Articular chondrocyte of knee joint (primary cell): ENCODE measurements around the gene COX8C. TPM values are rescaled to one million over a fixed set of nuclear protein-coding genes. Genes with fewer than 3 reads are reported as not detected.

ENCODE experiments used
- small RNA-seq: library from RNA; depleted of rRNA; stranded (forward); fragments of <200 nt; gene quantifications from one replicate; pipeline ENCODE3, GENCODE V24; 2012
- total RNA-seq: library from RNA; depleted of rRNA; stranded (reverse); fragments of >200 nt; gene quantifications from 2 replicates; pipeline ENCODE4 v1.2.3, GENCODE V29; 2012

Gene COX8C, protein sequence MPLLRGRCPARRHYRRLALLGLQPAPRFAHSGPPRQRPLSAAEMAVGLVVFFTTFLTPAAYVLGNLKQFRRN
- not detected in 2 replicates for total RNA-seq

DNA sequence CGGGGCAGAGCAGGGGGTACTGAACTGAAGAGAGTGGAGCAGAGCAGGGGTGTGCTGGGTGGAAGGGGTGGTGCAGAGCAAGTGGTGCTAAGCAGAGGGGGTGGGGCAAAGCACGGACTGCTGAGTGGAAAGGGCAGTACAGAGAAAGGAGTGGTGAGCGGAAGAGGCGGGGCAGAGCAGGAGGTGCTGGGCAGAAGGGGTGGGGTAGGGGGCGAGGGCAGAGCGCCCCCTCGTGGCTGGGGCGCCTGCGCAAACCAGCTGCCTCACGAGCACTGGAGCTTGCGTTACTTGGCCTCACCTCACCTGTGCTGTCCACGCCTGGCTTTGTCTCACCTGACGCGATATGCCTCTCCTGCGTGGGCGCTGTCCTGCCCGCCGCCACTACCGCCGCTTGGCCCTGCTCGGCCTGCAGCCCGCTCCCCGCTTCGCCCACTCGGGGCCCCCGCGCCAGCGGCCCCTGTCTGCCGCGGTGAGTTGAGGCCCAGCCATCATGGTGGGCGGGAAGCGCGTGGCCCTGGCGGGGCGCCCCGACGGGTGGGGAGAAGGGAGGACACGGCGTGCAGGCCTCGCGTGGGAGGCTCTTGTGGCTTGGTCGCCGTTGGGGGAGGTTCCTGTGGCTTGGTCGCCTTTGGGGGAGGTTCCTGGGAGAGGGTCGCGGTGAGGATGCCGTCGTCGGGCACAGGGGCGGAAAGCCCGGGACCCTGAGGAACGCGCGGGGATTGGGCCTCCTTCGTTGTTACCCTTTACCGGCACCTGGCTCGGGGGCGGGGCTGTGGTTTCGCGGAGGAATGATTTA, at the start of gene COX8C:
Gene COX8C, plus strand, starts transcription at position 257 of the 796 bp plus-strand sequence. Its CDS starts 87 bp downstream, at position 344.

DNA sequence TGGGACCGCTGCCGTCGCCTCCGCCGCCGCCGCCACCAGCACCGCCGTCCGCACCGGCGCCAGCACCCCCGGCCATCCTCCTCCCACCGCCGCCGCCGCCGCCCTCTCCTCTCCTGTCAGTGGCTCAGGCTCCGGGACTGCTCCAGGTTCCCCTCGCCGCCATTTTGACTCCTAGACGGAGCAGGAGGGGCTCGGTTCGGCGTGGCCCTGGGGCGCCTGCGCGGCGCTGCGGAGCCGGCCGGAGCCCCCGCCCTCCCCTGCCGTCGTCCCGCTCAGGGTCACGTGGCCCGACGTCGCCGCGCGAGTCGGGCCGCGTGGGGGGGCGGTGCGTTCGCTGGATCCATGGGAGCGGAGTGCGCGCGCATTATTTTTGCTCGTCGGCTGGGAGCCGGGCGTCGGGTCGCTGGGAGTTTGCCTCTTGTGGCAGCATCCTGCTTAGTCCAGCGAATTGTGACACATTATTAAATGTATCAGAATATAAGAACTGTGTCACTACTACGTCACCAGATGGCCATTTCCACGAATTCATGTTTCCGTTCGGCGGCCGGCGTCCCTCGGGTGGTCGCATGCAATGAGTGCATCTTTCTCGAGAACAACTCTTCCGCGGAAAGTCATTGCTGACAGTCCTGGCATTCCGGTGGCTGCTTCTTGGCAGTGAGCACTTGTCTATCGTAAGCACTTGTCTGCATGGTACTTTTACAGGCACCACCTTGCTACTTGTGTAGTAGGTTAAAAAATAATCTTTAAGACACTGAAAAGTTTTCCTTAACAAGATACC, 13.9 kb upstream of the COX8C start, which contains the start of gene BTBD7:
Gene BTBD7, minus strand, starts transcription at position 184 of the 778 bp plus-strand sequence. CDS start 36,985 bp downstream, outside the sequence.

Small RNAs within 50 kb of the gene (small RNA-seq; reads per million reads assigned to genes)
- gene RF00019, result not detected

Other genes with a start within 250 kb of the COX8C start
- 18.0 and 18.1 TPM in 2 replicates for gene ITPK1, start 231.3 kb upstream of the COX8C start, total RNA-seq
- gene MOAP1, start 162.3 kb upstream of the COX8C start, total RNA-seq, result 10.7 and 12.2 TPM in 2 replicates
- 8.9 and 12.3 TPM in 2 replicates for gene LYSET, start 161.9 kb upstream of the COX8C start, total RNA-seq
- 14.6 and 19.2 TPM in 2 replicates for gene GON7, start 140.1 kb upstream of the COX8C start, total RNA-seq
- 27.2 and 35.2 TPM in 2 replicates for gene UBR7, start 139.9 kb upstream of the COX8C start, total RNA-seq
- gene BTBD7, start 14.1 kb upstream of the COX8C start, total RNA-seq, result 40.6 and 40.9 TPM in 2 replicates
- 0.11 TPM in 1 of 2 replicates, not detected in the other for gene UNC79, start 83.8 kb downstream of the COX8C start, total RNA-seq